Endothelial cell (in vitro differentiated cells): ENCODE results near the gene ALPI. TPM values are rescaled to one million over a fixed set of nuclear protein-coding genes. Genes with fewer than 3 reads are reported as not detected.

ENCODE experiments used
- DNase-seq: peaks from one replicate; pipeline ENCODE4 v3.0.0; 2021; ENCODE audit warnings: low spot score
- H3K27ac Mint-ChIP-seq: one replicate; pipeline ENCODE4 v1.8.0; 2021; ENCODE audit warnings: mixed read lengths, inconsistent platforms; ENCODE audit not compliant: unreplicated experiment
- H3K27me3 Mint-ChIP-seq: one replicate; pipeline ENCODE4 v1.8.0; 2021; ENCODE audit warnings: mild to moderate bottlenecking, moderate library complexity, mixed read lengths, inconsistent platforms; ENCODE audit not compliant: unreplicated experiment
- H3K36me3 Mint-ChIP-seq: one replicate; pipeline ENCODE4 v1.8.0; 2021; ENCODE audit warnings: mild to moderate bottlenecking, low read depth, mixed read lengths, inconsistent platforms; ENCODE audit not compliant: unreplicated experiment
- H3K4me1 Mint-ChIP-seq: one replicate; pipeline ENCODE4 v1.8.0; 2021; ENCODE audit warnings: mild to moderate bottlenecking, mixed read lengths, inconsistent platforms; ENCODE audit not compliant: unreplicated experiment
- H3K4me3 Mint-ChIP-seq: one replicate; pipeline ENCODE4 v1.8.0; 2021; ENCODE audit warnings: mild to moderate bottlenecking, mixed read lengths, inconsistent platforms; ENCODE audit not compliant: unreplicated experiment
- H3K9me3 Mint-ChIP-seq: one replicate; pipeline ENCODE4 v1.8.0; 2021; ENCODE audit warnings: mixed read lengths, inconsistent platforms; ENCODE audit not compliant: unreplicated experiment
- CTCF ChIP-seq: fragments of 200-600 bp; sonication (generic); IDR thresholded peaks from one replicate; pipeline ENCODE4 v1.5.0; 2021; ENCODE audit warnings: antibody characterized with exemption; ENCODE audit not compliant: unreplicated experiment
- total RNA-seq: library from RNA; stranded (reverse); fragmentation: NEBNext Ultra II Directional; extraction: Animal tissue kit (Norgen Biotek cat#: 25700); gene quantifications from one replicate; pipeline ENCODE4 v1.2.1, GENCODE V29; 2021; ENCODE audit not compliant: unreplicated experiment

ALPI gene
- total RNA-seq, 1 donor from 2014 or later = not detected

- Mint-ChIP-seq H3K9me3 (no peaks in the 10 kb centered on the region), H3K4me1 (peaks cover 4% of the 10 kb centered on the region), H3K4me3 (no peak overlapping the region), H3K36me3 (no peaks in the 10 kb centered on the region), H3K27me3 (peaks cover 22% of the 10 kb centered on the region), H3K27ac (no peak overlapping the region)
- TF ChIP-seq CTCF = no peak
- DNase-seq = no peak
Measured at GRCh38 chr2:232485757-232486557, 30.0 kb downstream of the ALPI start.

- Mint-ChIP-seq H3K4me1 (peaks cover 4% of the 10 kb centered on the region), H3K36me3 (no peaks in the 10 kb centered on the region), H3K4me3 (no peak overlapping the region), H3K27ac (no peak overlapping the region), H3K9me3 (no peaks in the 10 kb centered on the region), H3K27me3 (peaks cover 22% of the 10 kb centered on the region)
- TF ChIP-seq CTCF = no peak
- DNase-seq = no peak
Measured at GRCh38 chr2:232486558-232487384, 30.8 kb downstream of the ALPI start.

DNA sequence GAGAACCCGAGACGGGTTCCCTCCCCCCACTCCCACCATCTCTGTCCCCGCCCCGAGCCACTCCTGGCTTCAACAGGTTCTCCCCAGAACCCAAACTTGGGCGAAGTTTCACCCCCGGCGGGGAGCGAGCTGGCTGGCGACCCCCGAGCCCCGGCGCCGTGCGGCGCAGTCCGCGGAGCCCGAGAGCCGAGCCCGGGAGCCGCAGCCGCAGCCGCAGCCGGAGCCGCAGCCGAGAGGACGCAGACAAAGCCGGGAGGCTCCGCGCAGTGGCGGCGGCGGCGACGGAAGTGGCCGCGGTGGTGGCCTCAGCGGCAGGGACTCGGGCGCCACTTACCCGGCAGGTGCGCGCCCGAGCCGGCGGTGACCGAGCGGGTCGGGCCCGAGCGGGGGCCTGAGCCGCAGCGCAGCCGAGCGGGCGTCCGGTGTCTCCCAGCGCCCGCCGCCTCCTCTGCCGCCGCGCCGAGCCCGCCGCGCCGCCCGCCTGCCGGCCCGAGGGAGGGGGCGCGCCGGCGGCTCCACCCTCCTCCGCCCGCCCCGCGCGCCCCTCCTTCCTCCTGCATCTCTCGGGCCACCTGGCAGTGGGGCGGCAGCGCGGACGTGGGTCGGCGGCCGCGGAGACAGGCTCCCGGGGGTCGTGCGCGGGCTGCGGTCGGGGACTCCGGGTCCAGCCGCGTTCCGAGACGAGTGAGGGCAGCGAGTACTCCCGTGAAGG, 31.6 kb downstream of the ALPI start, which contains the start of gene ECEL1:
Gene ECEL1 (minus strand): TSS at position 450 of the 712 bp plus-strand sequence. CDS start 1,181 bp downstream, outside the sequence.
- no peak for DNase-seq
- H3K4me3 Mint-ChIP-seq = no peak within 1 kb of the TSS

DNA sequence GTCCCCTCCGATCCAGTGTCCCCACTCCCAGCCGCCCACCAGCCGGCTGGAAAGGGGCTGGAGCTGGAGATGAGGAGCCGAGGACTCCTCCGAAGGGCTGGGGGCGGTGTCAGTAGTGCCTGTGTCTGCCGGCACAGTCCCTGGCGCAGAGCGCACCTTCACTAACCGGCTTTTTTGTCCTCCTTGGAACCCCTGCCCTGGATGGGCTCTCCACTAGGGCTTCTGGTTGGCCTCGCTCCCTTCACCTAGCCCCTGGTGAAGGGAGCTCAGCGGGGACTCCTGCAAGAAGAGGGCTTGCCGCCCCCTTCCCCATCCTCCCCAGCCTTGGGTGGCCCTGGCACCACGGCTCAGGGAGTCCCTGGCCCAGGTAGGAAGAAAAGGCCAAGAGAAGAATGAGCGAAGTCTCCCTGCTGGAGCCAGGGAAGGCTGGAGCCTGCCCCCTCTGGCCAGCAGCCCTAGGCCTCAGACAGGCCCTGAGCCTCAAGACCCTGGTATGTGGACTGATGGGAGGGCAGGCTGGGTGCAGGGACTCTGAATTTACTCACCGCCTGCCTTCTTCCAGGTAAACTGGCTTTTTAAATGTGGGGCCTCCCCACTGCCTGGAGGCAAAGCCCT, 32.3 kb downstream of the ALPI start:
- peaks cover 23% of the 10 kb centered on the region for H3K27me3 Mint-ChIP-seq
- H3K36me3 Mint-ChIP-seq = no peaks in the 10 kb centered on the region
- no peak for TF ChIP-seq CTCF
- H3K4me1 Mint-ChIP-seq = peaks cover 4% of the 10 kb centered on the region
- H3K9me3 Mint-ChIP-seq = no peaks in the 10 kb centered on the region
- H3K27ac Mint-ChIP-seq = no peak overlapping the region
- DNase-seq = no peak
- no peak overlapping the region for H3K4me3 Mint-ChIP-seq

More for the DNA sequence above, 31.6 kb downstream of the ALPI start, which contains the start of gene ECEL1:
- TF ChIP-seq CTCF = no peak
- no peaks in the 10 kb centered on the region for H3K36me3 Mint-ChIP-seq
- no peak within 1 kb of the TSS for H3K27ac Mint-ChIP-seq
- no peaks in the 10 kb centered on the region for H3K9me3 Mint-ChIP-seq
- H3K27me3 Mint-ChIP-seq = peaks cover 24% of the 10 kb centered on the region
- H3K4me1 Mint-ChIP-seq = peaks cover 4% of the 10 kb centered on the region
